B cell (primary cell): ENCODE data around the gene DLGAP3.

ENCODE experiments used
- EZH2 ChIP-seq: IDR thresholded peaks from 2 replicates; pipeline ENCODE4 v1.6.1; 2012; ENCODE audit warnings: borderline replicate concordance, low read depth, mild to moderate bottlenecking, moderate library complexity, low read length; ENCODE audit not compliant: insufficient read depth, poor library complexity, severe bottlenecking
- TF ChIP-seq, protein P1 (sequence below): fragments of 200-600 bp; IDR thresholded peaks from one replicate; pipeline ENCODE4 v1.8.0; 2022; ENCODE audit warnings: antibody characterized with exemption, mild to moderate bottlenecking

- TF ChIP-seq, protein P1, sequence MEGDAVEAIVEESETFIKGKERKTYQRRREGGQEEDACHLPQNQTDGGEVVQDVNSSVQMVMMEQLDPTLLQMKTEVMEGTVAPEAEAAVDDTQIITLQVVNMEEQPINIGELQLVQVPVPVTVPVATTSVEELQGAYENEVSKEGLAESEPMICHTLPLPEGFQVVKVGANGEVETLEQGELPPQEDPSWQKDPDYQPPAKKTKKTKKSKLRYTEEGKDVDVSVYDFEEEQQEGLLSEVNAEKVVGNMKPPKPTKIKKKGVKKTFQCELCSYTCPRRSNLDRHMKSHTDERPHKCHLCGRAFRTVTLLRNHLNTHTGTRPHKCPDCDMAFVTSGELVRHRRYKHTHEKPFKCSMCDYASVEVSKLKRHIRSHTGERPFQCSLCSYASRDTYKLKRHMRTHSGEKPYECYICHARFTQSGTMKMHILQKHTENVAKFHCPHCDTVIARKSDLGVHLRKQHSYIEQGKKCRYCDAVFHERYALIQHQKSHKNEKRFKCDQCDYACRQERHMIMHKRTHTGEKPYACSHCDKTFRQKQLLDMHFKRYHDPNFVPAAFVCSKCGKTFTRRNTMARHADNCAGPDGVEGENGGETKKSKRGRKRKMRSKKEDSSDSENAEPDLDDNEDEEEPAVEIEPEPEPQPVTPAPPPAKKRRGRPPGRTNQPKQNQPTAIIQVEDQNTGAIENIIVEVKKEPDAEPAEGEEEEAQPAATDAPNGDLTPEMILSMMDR, result no peak
- no peak for TF ChIP-seq EZH2
Measured at GRCh38 chr1:34842073-34842472, 87.4 kb downstream of the DLGAP3 start.
